GM13976 (cell line): ENCODE results near the gene ATP8B4.

Experiments
- DNase-seq: peaks from one replicate; pipeline ENCODE4 v3.0.0; 2012; ENCODE audit warnings: low spot score
- in situ Hi-C: fragments of 300-500 bp; cut with MboI; formaldehyde crosslinking; loops from one replicate; pipeline ENCODE4 v1.12.0; 2022; ENCODE audit warnings: low sequenced_read_pairs, mixed read lengths, inconsistent platforms; ENCODE audit not compliant: unreplicated experiment
- TF ChIP-seq, protein P1 (sequence below): IDR thresholded peaks from 2 replicates; pipeline ENCODE4 v1.5.1; 2012; ENCODE audit warnings: borderline replicate concordance, mild to moderate bottlenecking; ENCODE audit not compliant: insufficient read depth; ENCODE audit errors: extremely low read depth, missing control alignments, control extremely low read depth

ATP8B4 gene

DNA sequence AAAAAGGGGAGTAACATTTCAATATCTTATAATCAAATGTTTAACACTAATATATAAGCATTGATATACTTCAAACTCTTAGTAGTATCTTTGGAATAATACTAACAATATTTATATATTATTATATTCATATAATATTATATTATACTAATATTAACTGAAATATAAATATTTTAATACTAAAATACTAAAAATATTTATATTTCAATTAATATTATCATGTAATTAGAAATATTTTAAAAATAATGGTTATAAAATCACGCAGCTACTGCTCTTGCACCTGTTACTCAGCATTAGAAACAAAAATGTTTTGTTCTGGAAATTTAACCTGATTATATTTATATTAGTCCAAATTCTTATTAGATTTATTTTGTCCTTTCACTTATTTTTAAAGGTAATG, 12.6 kb upstream of the ATP8B4 start:
- in situ Hi-C loops = loop anchor here (25.0 kb wide), 2 partner anchors 1044 to 1269 kb away; no protein-coding TSS in a partner anchor
- DNase-seq = no peak
- TF ChIP-seq, protein P1, sequence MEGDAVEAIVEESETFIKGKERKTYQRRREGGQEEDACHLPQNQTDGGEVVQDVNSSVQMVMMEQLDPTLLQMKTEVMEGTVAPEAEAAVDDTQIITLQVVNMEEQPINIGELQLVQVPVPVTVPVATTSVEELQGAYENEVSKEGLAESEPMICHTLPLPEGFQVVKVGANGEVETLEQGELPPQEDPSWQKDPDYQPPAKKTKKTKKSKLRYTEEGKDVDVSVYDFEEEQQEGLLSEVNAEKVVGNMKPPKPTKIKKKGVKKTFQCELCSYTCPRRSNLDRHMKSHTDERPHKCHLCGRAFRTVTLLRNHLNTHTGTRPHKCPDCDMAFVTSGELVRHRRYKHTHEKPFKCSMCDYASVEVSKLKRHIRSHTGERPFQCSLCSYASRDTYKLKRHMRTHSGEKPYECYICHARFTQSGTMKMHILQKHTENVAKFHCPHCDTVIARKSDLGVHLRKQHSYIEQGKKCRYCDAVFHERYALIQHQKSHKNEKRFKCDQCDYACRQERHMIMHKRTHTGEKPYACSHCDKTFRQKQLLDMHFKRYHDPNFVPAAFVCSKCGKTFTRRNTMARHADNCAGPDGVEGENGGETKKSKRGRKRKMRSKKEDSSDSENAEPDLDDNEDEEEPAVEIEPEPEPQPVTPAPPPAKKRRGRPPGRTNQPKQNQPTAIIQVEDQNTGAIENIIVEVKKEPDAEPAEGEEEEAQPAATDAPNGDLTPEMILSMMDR = no peak

DNA sequence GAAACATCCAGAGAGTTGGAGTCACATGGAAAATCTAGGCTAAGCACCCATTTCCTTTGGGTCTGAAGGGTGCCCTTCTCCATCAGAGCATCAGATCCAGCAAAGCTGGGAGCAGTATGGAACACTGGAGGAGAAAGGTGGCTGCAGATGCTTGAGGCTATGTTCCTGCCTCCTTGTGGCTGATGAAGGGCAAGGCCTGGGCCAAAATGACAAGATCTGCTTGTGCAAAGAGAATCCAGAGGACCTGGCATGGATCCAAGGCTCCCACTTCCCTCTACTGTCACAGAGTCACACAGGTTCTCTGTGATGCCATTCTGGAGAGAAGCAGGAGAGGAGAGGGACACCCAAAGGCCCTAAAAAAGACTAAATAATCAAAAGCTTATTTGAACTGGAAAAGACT, 9.2 kb upstream of the ATP8B4 start:
- DNase-seq = no peak
- in situ Hi-C loops = loop anchor here (25.0 kb wide), 2 partner anchors 1041 to 1266 kb away; no protein-coding TSS in a partner anchor

GRCh38 chr15:50127255-50127777, 8.3 kb upstream of the ATP8B4 start:
- TF ChIP-seq, protein P1 = no peak
- in situ Hi-C loops = loop anchor here (25.0 kb wide), 2 partner anchors 1040 to 1265 kb away; no protein-coding TSS in a partner anchor
- no peak for DNase-seq

More for the DNA sequence above, 9.2 kb upstream of the ATP8B4 start:
- TF ChIP-seq, protein P1 = no peak

DNA sequence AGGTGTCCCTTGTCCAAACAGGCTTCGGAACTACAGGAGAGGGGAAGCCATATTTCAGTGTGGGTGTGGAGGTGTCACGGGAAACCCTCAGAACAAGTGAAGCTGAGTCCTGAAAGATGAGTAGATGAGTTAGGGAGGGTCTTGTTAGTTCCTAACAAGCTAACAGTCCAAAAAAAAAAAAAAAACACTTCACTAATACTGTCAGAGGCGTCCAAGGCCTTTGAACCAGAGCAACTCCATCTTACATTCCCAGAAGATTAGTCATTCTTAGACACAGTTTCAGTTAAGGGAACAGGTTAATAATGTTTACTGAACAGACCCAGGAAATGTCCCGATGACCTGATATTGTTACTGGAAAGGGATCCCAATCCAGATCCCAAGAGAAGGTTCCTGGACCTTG, 7.0 kb upstream of the ATP8B4 start:
- TF ChIP-seq, protein P1 = no peak
- in situ Hi-C loops = loop anchor here (25.0 kb wide), 2 partner anchors 1039 to 1264 kb away; no protein-coding TSS in a partner anchor
- DNase-seq = no peak

DNA sequence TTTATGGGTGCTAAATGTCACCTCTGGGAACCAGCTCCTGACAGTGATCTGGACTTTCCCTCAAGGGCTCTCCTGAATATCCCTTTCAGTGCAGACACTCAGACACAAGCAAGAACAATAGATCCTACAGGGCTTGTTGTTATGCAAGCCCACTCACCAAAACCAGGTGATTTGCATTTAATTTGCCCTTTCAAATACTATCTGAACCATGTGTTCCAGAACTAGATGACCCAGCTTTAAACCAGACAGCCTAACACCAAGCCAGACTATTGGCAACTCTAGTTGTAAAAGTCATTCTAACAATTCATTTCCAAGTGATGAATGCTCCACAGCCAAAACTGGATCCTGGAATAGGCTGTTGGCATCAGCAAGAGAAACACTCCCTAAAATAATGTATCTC, 5.6 kb upstream of the ATP8B4 start:
- no peak for DNase-seq
- in situ Hi-C loops = loop anchor here (25.0 kb wide), 2 partner anchors 1037 to 1262 kb away; no protein-coding TSS in a partner anchor
- TF ChIP-seq, protein P1 = no peak

- TF ChIP-seq, protein P1 = no peak
- no peak for DNase-seq
- in situ Hi-C loops = no loop called here
Observed at GRCh38 chr15:50123861-50124557, 5.0 kb upstream of the ATP8B4 start.
